Measurements from ENCODE around the gene MYPN.
"Not testable (repeated sequence)": the region's sequence is repeated elsewhere in the genome, so short reads cannot be mapped to it uniquely, and the experiment has no call there.

MYPN gene, protein sequence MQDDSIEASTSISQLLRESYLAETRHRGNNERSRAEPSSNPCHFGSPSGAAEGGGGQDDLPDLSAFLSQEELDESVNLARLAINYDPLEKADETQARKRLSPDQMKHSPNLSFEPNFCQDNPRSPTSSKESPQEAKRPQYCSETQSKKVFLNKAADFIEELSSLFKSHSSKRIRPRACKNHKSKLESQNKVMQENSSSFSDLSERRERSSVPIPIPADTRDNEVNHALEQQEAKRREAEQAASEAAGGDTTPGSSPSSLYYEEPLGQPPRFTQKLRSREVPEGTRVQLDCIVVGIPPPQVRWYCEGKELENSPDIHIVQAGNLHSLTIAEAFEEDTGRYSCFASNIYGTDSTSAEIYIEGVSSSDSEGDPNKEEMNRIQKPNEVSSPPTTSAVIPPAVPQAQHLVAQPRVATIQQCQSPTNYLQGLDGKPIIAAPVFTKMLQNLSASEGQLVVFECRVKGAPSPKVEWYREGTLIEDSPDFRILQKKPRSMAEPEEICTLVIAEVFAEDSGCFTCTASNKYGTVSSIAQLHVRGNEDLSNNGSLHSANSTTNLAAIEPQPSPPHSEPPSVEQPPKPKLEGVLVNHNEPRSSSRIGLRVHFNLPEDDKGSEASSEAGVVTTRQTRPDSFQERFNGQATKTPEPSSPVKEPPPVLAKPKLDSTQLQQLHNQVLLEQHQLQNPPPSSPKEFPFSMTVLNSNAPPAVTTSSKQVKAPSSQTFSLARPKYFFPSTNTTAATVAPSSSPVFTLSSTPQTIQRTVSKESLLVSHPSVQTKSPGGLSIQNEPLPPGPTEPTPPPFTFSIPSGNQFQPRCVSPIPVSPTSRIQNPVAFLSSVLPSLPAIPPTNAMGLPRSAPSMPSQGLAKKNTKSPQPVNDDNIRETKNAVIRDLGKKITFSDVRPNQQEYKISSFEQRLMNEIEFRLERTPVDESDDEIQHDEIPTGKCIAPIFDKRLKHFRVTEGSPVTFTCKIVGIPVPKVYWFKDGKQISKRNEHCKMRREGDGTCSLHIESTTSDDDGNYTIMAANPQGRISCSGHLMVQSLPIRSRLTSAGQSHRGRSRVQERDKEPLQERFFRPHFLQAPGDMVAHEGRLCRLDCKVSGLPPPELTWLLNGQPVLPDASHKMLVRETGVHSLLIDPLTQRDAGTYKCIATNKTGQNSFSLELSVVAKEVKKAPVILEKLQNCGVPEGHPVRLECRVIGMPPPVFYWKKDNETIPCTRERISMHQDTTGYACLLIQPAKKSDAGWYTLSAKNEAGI (N-terminal part only)

DNA sequence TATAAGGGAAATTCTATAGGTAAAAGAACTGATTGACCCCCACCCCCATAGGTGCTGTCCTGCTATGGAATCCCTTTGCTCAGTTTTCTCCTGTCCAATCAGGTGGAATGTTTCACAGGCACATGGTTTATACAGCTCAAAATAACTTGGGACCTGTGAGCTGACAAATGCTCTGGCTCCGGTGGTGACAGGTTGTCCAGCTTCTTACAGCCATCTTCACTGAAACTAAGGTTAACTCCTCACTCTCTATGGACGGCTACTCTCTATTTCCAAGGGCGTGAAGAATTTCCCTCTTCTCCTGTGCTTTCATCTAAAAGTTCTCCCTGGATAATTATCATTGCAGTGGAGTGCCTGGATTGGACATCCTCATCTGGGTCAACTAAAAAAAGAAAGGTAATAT lies at the start of gene MYPN:
TSS of gene MYPN (plus strand) at position 158 of the 400 bp plus-strand sequence. CDS start 11,951 bp downstream, outside the sequence.
- no peak for DNase-seq

DNA sequence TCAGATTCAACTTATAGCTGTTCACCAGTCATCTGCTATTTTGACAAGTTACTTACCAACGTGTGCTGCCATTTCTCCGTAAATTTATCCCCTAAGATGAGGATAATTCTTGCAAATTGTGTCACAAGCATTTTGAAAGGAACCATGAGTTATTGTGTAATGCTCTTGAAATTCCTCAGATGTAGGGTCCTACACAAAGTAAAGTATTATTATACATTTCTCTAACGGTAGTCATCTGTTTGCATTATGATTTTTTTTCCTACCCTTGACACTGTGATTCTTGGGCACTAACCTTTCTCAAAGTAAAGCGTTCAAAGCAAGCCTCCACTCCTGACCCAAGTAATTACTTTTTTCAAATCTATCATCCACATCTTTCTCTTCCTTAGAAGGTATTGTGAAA lies 42.3 kb upstream of the MYPN start:
- no peak for DNase-seq

DNA sequence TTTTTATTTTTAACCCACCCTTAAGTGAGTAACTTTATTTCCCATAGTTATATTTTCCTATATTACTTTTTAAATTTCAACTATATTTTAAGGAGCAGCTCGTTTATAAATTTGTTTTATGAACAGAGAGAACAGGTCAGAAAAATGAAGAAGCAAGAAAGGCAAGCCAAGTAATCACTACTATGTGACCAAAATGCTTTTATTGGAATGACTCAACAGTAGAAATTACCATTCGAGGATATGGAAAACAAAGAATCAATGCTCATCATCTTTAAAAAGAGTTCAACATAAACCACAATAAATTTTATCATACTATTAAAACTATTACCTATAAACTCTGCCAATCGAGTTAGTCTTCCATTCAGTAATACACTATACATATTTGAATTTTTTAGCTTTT lies 41.8 kb upstream of the MYPN start:
- DNase-seq: no peak

DNA sequence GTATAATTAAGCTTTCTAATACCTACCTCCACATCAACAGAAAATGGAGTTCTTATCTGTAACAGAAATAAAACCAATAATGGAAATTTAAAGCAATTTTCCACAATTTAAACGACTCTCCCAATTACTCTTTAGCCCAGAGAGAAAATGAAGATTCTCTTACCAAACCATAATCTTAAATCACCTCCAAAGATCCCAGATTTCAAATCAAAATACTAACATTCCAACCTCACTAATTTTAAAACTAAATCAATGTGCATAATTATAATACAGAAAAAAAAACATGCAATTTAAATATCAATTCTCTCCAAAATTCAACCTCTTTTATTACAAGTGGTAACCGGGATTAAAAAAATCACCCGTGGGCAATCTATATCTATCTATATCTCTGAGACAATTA lies 35.7 kb upstream of the MYPN start:
- DNase-seq: no peak

DNA sequence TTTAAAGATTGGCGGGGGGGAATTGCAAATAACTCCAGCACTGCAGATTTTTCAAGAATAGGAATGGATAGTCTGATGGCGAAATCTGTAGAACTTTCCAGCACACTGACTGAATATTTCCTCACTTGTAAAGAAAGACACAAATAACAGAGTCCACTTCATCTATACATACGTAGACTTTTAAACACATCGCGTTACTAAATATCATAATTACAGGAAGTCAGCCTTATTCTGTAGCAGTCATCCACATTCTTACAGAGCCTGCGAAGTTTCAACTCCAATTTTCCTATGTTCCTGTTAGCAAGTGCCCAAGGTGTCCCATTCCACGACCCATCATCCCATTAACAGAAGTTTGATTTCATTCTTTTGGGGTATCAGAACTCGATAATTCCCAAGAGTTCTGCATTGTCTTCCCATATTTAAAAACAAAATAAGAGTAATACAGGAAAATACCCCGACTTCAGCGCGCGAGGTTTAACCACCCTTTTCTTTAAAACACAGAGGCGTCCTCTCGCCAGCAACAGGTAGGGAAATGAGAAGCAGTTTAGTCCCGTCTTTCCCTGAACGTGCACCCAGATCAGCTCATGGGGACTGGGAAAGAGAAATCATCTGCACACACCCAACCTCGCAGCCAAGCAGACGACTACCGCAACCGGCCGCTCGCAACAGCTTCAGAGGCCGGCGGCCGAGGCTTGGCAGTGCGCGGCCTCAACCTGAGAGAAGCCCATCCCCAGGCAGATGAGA lies 35.1 kb upstream of the MYPN start:
- no peak for DNase-seq

DNA sequence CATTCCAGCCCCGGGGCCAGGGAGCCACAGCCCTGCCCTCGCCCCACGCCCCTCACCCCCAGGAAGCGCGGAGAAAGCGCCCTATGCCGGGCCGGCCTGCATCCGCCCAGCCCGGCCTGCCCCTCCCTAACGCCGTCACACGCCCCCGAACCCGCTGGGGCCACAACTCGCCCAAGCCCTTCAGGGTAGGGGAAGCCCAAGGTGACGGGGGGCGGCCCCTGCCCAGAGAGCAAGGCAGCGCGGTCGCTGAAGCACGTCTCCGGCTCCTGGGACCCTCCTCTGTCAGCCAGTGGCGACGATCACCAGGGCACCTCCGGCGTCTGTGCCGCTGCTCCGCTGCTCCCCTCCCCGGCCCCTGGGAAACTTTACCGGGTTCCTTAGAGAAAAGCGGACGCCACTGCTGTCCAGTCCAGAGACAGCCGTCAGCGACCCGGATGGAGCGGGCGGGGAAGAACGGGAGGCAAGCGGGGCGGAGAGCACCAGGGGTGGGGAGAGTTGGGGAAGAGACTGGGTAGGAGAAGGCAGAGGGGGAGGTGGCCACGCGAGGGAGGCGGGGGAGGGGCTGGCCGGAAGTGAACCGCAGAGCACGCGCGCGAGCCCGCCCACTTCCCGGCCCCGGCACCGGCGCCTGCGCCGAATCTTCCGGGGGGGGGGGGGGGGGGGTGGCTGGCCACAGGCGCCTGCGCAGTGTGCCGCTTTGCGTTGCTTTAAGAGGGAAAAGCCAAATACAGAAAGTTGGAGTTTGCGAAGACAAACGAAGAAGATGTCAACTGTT lies 34.3 kb upstream of the MYPN start, which contains the start of gene HERC4:
TSS of gene HERC4 (minus strand) at position 509 of the 775 bp plus-strand sequence. CDS start 2,175 bp downstream, outside the sequence.
- DNase-seq: peak; percentile 98

DNA sequence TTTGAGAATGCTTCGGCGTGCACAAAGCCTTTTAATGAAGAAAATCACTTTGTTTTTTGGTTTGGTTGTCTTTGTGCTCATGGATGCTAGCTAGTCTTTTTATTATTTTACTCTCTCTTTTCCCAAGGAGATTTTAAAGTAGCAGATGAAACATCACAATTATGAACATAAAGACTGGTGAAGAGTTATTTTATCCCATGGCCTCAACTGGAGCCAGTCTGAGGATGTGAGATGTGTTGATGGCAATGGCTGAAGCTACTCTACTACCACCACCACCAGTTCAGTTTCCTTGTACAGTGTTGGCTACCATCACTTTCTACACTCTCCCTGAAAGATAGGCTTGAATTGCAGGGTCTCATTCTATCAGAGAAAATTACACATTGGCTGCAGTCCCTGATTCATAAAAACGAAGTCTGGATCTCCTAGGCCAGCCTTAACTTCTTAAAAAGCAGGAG lies 33.7 kb upstream of the MYPN start:
- no peak for DNase-seq

DNA sequence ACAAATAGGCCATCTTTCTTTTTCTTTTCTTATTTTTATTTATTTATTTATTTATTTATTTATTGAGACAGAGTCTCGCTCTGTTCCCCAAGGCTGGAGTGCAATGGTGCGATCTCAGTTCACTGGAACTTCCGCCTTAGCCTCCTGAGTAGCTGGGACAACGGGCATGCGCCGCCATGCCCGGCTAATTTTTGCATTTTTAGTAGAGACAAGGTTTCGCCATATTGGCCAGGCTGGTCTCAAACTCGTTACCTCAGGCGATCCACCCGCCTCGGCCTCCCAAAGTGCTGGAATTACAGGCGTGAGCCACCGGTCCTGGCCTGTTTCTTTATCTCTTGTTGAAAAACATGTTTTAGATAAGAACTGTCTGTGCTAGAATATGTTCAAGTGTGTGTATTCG lies 33.2 kb upstream of the MYPN start:
- DNase-seq: not testable (repeated sequence)

DNA sequence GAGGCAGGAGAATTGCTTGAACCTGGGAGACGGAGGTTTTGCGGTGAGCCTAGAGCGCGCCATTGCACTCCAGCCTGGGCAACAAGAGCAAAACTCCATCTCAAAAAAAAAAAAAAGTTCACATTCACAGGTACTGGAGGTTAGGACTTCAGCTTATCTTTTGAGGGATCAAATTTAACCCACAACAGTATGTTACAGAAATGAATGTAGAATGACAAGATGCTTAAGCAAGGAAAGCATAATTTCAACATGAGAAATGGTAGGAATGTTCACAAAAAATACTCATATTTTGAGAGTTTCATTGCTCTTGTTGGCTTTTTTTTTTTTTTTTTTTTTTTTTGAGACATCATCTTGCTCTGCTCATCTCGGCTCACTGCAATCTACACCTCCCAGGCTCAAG lies 32.3 kb upstream of the MYPN start:
- no peak for DNase-seq

DNA sequence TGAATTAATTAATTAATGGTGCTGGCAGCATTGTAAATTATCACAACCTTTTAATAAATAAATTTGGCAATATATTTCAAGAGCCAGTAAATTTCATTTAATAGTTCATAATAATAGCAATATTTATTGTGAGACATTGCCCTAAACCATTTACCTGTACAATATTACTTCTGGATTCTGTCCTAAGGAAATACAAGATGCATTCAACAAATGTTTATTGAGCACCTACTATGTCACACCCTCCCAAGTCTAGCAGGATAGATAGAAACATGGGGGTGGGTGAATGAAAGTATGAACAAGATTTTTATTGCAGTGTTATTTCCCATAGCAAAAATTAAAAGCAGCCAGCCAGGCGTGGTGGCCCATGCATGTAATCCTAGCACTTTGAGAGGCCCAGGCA lies 29.9 kb upstream of the MYPN start:
- no peak for DNase-seq

DNA sequence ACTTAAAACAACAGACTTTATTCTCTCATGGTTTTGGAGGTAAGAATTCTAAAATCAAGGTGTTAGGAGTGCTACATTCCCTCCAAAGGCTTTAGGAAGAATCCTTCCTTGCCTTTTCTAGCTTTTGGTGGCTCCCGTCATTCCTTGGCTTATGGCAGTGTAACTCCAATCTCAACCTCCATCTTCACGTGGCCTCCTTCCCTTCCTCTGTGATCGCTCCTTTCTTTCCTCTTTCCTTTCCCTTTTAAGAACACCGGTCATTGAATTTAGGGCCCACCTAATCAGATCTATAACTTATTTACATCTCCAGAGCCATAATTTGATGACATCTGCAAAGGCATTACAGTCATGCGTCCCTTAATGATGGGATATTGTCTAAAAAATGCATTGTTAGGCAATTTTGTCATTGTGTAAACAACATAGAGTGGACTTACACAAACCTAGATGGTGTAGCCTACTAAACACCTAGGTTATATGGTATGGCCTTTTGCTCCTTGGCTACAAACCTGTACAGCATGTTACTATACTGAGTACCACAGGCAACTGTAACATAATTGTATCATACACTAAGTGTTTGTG lies 28.3 kb upstream of the MYPN start:
- DNase-seq: no peak

DNA sequence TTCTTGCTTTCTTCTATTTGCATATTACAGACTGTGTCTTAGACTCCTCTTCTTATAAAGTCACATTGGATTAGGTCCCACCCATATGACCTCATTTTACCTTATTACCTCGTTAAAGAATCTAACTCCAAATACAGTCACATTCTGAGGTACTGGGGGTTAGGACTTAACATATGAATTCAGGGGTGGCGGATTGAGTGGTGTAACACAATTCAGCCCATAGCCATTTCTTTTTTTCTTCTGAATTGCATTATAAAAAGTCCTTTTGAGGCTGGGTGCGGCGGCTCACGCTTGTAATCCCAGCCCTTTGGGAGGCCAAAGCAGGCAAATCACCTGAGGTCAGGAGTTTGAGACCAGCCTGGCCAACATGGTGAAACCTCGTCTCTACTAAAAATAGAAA lies 27.4 kb upstream of the MYPN start:
- no peak for DNase-seq

DNA sequence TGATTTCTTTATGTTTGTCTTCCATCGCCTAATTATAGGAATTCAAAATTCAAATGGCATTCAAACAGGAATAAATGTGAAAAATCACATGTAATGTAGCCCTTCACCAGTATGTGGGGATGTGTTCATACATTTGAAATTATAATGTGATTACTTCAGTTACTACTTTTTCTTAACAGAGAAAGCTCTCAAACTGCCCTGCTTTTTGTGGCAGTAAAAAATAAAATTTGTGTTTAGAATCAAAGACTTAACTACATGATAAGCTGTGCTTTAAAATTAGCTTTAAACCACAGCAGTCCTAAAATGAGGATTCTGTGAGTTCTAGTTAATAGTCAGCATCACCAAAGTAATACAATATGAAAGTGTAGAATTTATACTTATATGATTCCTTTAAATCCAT lies 26.4 kb upstream of the MYPN start:
- no peak for DNase-seq

DNA sequence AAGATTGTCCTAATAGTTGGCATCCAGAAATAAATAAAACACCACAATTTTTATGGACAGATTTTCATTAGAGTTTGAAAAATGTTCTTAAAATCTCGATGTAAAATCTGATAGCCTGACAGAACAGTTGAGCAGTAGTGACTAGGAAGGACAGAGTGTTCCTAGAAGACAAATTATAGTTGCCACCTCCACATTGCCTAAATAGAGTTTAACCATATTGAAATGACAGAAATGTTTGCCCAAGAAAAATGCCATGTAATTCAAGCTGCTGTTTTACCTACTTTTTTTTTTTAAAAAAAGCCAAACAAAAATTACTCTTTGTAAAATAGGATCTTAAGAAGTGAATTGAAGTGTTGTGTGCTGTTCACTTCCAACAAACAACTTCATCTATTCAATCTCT lies 25.3 kb upstream of the MYPN start:
- no peak for DNase-seq

DNA sequence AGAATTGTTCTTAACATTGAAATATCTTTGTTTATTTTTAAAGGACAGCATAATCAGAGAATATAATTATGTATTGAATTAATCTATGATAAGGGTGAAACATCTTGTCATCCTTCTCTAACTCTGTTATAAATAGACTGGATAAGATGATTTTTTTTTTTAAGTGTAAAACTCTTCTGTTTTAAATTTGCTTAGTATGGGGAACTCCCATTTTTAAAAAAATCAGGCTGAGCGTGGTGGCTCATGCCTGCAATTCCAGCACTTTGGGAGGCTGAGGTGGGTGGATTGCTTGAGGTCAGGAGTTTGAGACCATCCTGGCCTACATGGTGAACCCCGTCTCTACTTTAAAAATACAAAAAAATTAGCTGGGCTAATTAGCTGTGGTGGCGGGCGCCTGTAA lies 24.8 kb upstream of the MYPN start:
- no peak for DNase-seq

DNA sequence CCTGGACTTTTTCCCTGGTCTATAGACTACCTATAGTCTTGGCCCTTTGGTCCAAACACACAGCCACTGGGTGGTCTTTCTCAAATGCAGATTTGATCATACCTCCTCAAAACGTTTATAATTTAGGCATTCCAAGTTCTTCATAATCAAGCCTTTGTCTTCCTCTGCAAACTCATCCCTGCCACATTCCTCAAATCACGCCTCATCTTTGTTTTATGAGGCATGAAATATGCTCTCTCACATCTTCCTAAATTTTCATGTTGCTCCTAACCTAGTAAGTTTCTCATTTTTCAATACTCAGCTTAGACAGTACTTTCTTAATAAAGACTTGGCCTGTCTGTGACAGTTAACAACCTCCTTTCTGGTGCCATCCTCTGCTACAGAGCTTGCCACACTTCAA lies 23.3 kb upstream of the MYPN start:
- no peak for DNase-seq

DNA sequence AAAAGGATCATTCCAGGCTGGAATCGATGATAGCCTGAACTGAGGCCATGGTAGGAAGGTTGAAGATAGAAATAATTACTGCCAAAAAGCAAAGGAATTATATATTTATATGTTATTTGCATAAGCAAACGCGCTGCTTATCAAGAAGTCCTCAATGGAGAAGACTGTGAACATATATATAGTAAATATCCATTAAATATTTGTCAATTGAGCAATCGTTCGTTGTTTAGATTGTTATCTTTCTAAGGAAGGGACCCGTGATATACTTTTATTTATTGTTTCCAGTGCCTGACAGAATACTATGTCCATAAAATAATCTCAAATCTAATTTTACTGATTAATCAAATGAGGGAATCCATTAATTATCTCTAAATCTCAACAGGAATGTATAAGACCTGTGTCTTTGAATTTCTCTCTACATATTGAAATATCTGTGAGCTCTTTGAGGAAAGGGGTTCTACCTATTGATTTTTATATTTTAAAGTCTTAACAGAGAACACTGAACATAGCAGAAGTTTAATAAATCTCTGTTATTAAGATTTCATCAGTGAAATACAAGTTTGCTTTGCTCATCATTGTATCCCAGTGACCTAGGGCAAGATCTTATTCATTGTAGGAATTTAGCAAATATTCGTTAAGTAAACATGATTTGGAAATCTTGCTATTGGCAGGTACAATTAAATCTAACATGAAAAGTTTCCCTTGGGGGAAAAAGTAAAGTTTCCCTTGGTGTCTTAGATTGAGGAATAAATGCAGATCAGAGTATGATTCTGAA lies 22.2 kb upstream of the MYPN start:
- no peak for DNase-seq

DNA sequence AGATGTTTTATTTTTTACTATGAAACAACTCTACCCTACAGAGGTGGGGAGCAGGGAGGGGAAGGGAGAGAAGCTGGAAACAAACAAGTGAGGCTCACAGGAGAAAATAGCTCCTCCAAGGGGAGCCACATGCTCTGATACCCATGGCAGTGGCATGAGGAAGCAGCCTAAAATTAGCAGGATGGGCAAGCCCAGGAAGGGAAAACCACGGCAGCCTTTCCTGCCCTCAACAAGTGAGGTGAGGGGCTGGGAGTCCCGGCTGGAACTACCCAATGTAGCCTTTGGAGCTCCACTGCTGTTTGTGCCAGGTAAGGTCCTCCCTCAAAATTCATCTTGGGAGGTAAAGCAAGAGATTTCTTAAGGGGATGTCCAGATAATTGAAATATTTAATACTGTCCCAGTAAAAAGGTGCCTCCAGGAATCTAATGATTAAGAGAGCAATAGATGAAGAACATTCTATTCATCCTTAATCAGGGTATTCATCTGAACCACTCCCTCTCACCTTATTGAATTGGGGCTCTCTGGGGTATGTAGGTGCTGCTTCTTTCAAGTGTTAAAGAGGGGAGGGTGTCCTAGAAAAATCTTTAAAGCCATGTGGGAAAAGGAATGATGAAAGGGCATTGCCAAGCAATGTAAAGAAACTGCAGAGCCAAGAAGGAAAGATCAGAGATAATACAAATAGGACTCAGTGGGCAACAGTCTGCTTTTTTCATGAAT lies 21.4 kb upstream of the MYPN start:
- no peak for DNase-seq

DNA sequence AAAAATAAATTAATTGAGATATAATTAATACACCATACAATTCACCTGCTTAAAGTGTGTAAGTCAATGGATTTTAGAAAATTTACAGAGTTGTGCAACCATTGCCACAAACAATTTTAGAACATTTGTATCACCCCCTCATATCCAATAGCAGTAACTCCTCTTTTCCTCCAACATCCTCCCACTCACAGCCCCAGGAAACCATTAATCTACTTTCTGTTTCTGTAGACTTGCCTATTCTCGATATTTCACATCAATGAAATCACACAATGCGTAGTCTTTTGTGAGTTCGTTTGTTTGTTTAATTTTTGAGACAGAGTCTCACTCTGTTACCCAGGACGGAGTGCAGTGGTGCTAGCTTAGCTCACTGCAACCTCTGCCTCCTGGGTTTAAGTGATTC lies 20.5 kb upstream of the MYPN start:
- DNase-seq: no peak

DNA sequence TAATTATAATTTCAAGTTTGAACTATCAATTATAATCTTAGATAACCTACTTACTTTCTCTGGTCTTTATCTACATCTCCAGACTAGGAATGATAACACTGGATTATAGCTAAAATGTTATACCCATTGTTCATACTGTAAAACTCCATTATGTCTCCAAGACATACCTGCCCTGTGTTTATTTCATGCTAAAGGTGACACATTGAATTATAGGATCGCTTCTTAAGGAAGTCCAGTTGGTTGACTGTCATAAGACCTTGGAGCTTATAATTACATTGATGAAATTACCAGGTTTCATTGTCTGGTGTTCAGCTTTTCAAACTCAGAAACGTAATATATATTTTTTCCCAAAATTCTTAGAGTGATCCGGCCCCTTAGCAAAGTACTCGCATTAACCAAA lies 18.7 kb upstream of the MYPN start:
- DNase-seq: no peak

Measured in islet precursor cell (in vitro differentiated cells).